8988T (cell line): ENCODE measurements around the gene MORF4L1.
"Not testable (repeated sequence)": the region's sequence is repeated elsewhere in the genome, so short reads cannot be mapped to it uniquely, and the experiment has no call there.

ENCODE experiments used
- DNase-seq: peaks from one replicate; pipeline ENCODE4 v3.0.0; 2011

Gene MORF4L1

GRCh38 chr15:78927077-78927790 is 54.5 kb downstream of the MORF4L1 start:
- no peak for DNase-seq

- not testable (repeated sequence) for DNase-seq
Observed at GRCh38 chr15:78928176-78928575, 55.5 kb downstream of the MORF4L1 start.

GRCh38 chr15:78928616-78929093 is 56.0 kb downstream of the MORF4L1 start:
- DNase-seq = no peak

GRCh38 chr15:78929536-78930264 is 57.0 kb downstream of the MORF4L1 start:
- DNase-seq = no peak

GRCh38 chr15:78930577-78931388 is 58.1 kb downstream of the MORF4L1 start:
- DNase-seq = no peak

- DNase-seq = no peak
Observed at GRCh38 chr15:78931439-78932257, 59.0 kb downstream of the MORF4L1 start.

GRCh38 chr15:78932258-78932808 is 59.6 kb downstream of the MORF4L1 start:
- no peak for DNase-seq

- no peak for DNase-seq
Observed at GRCh38 chr15:78933187-78933822, 60.6 kb downstream of the MORF4L1 start.

- no peak for DNase-seq
Observed at GRCh38 chr15:78933823-78934654, 61.3 kb downstream of the MORF4L1 start.

GRCh38 chr15:78934655-78935023 is 61.9 kb downstream of the MORF4L1 start:
- no peak for DNase-seq

- DNase-seq = no peak
Observed at GRCh38 chr15:78937132-78937739, 64.5 kb downstream of the MORF4L1 start.

GRCh38 chr15:78938658-78939488 is 66.2 kb downstream of the MORF4L1 start:
- DNase-seq = no peak

- DNase-seq = no peak
Observed at GRCh38 chr15:78942741-78943140, 70.1 kb downstream of the MORF4L1 start.

- DNase-seq = no peak
Observed at GRCh38 chr15:78943692-78944091, 71.0 kb downstream of the MORF4L1 start.

- no peak for DNase-seq
Observed at GRCh38 chr15:78944202-78944625, 71.5 kb downstream of the MORF4L1 start.

GRCh38 chr15:78944669-78945407 is 72.1 kb downstream of the MORF4L1 start, which contains the start of gene CTSH:
Gene CTSH (minus strand): TSS chr15:78945046. CDS start chr15:78944981, 65 bp downstream.
- peak; percentile 51 for DNase-seq

GRCh38 chr15:78946493-78946892 is 73.8 kb downstream of the MORF4L1 start:
- DNase-seq = no peak

GRCh38 chr15:78947506-78947905 is 74.8 kb downstream of the MORF4L1 start:
- DNase-seq = no peak
